Stimulated activated CD4-positive, alpha-beta T cell treated with anti-CD3 and anti-CD28 coated beads, Interleukin-4, amount 100 ng/mL, for 48 hours (primary cell): ENCODE data around the gene SLC5A10.

Source experiments
- DNase-seq, 2 donors: peaks; one replicate each; pipeline ENCODE4 v3.0.0-alpha.2; 2020; ENCODE audit warnings: low read depth in 2 of 2

SLC5A10 gene

GRCh38 chr17:18985475-18985874, 33.5 kb downstream of the SLC5A10 start:
- DNase-seq, result no peak

- DNase-seq, result no peak
Observed at GRCh38 chr17:18986541-18987229, 34.7 kb downstream of the SLC5A10 start.

DNA sequence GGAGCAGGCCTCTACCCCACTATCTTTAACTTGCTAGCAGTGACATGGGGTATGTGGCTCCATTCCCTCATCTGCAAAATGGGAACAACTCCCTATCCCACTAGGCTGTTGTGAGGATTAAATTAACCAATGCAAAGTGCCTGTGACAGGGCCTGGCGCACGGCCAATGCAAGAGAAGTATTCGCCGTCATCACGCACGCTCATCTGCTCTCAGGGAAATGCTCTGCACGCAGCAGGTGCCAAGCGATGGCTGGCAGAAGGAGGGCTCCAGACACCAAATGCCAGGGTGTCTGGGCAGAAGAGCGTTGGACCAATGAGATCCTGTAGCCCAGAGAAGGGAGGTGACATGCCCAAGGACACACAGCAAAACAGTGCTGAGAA, 35.3 kb downstream of the SLC5A10 start:
- no peak for DNase-seq

GRCh38 chr17:18987862-18988545, 36.0 kb downstream of the SLC5A10 start:
- no peak for DNase-seq

- no peak for DNase-seq
Observed at GRCh38 chr17:18988546-18989173, 36.7 kb downstream of the SLC5A10 start.

DNA sequence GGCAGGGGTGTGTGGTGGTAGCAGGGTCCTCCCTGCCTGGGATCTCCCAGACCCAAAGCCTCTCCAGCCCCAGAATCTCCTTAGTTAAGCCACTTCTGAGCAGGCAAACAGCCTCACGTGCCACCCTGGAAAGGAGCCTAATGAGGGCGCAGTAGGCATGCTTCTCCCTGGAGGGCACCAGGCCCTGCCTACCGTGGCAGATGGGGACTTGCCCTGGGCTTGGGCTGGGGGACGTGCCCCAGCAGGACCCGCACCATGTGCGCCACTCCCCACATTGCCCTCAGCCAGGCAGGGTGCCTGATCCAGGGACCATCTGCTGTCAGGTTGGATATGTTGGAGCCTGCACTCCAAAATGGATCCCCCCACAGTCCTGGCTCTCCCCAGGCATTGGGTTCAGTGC, 38.4 kb downstream of the SLC5A10 start:
- no peak for DNase-seq

DNA sequence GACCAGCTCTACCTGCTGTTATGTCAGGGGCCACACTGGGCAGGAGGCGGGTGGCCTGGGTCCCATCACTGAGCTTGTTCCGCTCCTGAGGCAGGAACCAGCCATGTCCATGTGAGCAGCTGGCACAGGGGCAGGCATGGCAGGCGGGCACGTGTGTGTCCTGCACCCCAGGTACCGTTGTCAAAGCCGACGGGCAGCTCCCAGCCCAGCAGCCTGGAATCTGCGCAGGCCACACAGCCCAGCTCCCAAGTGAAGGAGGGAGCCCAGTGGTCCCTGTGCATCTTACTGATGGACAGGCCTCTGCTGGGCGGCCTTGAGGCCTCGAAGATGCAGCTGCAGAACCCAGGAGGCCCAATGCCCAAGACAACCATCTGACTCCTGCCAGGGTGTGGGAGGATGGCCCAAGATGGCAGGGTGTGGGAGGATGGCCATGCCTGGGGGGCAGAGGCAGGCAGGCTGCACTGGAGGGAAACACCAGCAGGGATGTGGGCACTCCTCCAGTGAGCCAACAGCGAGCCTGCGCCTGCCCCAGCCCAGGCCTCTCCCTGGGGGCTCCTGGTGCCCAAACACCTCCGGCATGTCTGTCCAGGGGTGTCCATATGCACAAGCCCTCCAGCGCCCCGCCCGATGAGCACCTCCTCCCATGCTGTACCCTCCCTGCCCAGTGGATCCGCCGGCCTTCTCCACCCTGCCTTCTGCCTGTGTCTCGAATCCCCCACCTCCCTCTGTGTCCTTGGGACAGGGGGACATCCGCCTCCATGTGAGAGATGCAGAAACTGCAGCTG, 39.8 kb downstream of the SLC5A10 start:
- no peak for DNase-seq

DNA sequence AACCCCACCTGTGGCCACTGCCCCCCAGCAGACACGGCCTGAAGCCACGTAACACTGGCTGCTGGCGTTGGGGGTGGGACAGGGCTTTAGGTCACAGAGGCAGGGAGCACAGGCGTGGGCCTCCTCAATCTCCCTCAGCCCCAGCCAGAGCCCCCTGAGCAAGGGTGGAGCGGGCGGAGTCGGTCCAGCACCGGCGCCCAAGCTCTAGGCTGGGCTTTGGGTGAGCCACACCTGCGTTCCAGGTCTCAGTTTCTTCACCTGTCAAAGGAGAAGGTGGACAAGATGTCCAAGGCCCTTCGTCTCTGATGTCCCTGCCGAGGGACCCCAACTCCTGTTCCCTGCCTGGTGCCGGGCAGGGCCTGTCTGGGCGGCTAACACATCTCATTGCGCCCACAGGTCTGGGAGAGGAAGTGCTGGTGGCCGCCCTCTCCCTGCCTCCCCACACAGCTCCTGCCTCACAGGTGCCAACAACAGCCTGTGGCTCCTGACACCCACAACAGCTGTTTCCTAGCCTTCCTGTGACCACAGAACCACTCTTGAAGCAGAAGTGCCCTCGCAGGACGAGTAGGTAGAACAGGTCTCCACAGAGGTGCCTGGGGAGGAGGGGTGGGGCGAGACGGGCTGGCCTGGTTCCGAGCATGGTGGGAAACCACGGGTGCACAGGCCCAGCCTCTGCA, 40.6 kb downstream of the SLC5A10 start:
- DNase-seq, result no peak

DNA sequence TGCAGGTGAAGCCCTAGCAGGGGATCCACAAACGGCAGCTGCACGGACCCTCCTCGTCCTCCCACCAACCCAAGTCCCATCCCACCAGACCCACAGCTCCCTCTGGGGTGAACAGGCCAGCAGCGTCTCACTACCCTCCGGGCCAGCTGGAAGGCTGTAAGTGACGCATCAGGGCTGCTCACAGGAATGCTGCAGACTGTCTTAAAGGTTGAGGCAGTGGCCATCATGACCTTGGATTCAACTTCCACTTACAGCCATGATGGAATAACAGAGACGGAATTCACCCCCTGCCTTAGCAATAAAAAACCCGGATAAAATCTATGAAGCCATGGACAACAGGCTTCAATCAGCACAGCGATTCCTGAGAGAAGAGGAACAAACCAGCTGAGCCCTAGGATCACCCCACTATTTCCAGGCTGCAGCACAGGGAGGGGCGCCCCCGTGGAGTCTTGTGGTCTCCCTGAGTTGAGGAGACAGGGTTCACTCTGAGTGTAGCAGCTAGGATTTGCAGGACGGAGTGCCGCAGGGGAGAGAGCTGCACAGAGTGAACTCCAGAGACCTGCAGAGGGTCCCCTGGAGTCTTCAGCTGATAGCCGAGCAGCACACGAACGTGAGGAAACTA, 42.1 kb downstream of the SLC5A10 start:
- no peak for DNase-seq

GRCh38 chr17:18994631-18995030, 42.7 kb downstream of the SLC5A10 start:
- no peak for DNase-seq

DNA sequence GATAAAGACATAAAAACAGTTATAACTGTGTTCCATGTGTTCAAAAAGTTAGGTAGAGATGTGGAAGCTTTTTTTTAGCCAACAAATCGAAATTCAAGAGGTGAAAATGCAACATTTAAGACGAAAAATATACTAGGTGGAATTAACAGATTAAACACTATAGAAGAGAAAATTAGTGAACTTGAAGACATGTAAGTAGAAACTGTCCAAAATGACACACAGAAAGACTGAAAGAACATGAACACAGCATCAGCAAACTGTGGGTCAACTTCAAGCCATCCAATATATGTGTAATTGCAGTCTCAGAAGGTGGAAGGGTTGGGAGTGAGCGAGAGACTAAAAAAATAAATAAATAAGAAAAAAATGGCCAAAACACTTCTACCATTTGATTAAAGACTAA, 43.3 kb downstream of the SLC5A10 start:
- no peak for DNase-seq

DNA sequence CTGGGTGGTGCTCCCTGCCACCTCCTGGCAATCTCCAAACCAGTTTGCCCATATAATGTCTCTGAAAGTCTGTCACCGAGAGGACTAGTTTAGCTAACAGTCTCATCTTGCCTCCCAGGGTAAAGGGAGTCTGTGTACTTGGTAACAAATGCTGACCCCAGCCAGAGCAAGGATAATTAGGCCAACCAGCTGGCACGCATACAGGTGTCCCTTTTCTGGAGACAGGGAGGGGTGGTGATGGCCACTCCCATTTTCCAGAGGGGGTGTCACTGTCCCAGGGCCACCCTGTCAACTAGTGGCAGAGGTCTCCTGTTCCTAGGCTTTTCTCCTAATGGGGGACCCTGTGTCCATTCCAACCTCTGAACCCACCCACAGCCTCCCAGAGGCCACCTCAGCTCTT, 44.5 kb downstream of the SLC5A10 start:
- no peak for DNase-seq

DNA sequence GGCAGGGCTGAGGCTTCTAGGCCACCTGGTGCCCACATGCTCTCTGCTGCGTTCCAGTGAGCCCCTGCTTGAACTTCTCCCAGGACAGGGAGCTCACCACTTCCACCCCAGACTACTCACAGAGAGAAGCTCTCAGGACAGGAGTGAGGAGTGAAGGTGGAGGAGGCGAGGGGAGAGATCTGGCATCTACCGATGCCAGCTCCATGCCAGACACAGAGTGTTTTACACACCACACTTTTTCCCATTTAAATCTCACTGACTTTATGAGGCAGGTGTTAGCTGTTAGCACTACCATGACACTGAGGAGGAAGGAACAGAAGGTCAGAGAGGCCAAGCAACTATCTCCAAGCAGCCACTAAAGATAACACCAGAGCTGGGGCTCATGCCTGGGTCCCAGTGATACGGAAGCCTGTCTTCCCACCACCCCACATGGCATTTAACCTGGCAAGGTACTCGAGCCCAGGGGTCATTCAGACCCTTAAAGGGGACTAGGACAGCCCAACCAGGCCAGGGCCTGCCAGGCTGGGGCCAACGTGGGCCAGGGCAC, 45.8 kb downstream of the SLC5A10 start:
- DNase-seq, result no peak

- no peak for DNase-seq
Observed at GRCh38 chr17:18999394-18999793, 47.4 kb downstream of the SLC5A10 start.

DNA sequence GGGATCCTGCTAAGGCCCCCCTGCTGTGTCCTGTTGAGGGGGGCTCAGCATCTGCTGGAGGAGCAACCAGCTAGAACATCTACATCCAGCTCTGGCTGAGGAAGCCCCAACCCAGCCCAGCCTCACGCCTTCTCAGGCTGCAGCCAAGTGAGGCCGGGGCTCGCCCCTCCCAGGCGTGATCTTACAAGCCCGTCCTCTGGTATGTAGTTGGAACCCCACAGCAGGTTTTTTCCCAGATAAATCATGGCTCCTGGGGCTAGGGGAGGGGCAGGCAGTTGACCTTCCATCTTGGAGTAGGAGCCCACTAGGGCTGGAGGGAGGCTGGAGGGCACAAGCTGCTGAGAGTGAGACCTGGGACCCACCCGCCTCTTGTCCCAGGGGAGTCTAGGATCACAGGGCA, 47.9 kb downstream of the SLC5A10 start:
- DNase-seq, result no peak

DNA sequence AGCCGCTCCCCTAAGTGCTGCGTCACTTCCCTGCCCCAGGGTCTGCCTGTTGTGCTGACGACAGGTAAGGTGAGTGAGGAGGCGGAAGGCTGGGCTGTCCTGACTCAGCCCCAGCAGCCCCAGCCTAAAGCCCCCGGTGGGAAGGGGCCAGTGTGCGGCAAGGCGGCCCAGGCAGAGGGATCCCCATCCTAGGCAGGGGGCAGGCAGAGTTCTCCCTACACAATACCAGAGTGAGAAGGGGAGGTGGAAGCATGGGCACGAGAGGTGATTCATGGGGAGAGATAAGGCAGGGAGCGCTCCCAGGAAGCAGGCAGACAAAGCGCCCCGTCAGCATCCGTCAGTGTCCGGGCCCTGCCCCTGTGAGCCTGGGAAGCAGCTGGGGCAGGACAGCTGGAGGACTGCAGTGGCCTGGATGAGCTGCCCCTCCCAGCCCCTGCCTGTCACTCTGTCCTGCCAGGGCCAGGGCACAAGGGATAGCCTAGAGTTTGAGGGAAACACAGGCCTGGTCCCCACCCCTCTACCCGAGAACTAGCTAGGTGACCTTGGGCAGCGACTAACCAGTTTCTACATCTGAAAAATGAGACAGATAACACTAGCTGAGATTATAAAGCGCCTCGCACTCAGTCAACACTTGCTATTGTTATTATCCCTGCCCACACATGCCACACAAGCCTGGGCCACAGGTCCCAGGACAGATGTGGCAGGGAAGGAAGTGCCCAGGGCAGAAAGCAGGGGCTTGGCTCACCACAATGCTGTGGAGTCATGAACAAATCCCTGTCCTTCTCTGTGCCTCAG, 48.8 kb downstream of the SLC5A10 start:
- DNase-seq, result no peak

- no peak for DNase-seq
Observed at GRCh38 chr17:19001907-19002590, 50.1 kb downstream of the SLC5A10 start.

DNA sequence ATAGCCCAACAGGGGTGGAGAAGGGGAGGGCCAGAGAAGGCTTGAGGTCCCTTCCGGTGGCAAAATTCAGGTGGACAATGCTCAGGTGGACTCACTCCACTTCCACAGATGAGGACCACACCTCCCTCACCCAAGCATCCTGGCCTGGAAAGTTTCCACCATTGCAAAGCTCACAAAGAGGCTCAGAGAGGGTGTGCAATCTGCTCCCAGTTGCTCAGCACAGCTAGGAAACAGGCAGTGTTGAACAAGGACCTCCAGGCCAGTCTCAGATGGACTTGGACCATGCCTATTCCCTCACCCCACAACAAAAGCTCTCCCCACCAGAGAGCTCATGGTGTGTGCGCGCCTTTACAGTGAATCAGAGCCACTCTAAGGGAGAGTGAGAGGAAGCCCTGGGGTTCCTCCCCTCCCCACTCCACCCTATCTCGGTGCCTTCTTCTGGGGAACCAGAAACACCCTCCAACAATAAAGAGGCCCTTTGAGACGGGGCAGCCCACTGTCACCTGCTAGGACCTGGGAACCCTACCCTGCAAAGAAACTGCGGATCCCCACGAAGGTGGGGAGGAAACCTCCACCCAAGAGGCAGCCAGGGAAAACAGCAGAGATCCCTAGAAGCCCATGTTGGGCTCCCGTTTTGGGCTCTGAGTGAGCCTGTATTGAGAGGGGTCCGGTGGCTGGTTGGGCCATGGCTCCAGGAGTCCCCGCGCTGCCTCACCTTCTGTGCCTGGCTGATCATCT, 51.0 kb downstream of the SLC5A10 start:
- no peak for DNase-seq
